ENCODE data around the gene KRT8. TPM values are rescaled to one million over a fixed set of nuclear protein-coding genes. Genes with fewer than 3 reads are reported as not detected.

KRT8 gene
- total and polyA plus RNA-seq, 7 donors = 0.54 to 1.3 (median 0.76) TPM

DNA sequence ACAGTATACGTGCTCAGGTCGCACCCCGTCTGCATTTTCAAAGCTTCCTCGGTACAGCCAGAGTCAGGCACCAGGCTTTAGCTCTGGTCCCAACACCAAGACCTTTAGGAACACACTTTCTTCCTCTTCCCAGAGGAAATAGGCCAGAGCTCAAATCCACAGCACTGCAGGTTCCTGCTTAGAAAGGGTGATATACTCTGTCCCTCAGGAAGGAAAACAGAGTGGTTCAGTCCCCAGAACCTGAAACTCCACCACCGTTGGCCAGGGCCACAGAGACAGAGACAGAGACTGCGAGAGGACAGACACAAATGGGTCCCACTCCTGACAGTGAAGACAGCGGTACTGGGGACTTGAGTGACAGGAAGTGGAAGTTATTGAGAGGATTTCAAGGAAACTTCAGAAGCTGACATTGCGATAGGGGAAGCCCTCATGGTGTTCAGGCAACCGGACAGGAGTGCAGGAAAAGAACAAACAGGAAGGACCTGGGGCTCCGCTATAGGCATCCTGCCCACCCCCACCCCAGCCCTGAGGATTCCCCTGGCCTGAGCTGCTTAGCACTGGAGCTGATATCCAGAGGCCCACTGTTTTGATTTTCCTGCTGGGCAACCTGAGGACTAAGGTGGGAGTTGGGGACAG is 5.5 kb upstream of the KRT8 start:
- Histone ChIP-seq H3K4me1 (no peaks in the 10 kb centered on the region), H3K27me3 (ENCODE audit: insufficient read depth in 3 of 3, low read length in 2 of 3) (no peaks in the 10 kb centered on the region), H3K4me3 (no peak overlapping the region), H3K36me3 (ENCODE audit: insufficient read depth in 1 of 2, low read depth in 1 of 2) (no peaks in the 10 kb centered on the region), H3K27ac (no peak overlapping the region), H3K9me3 (no peaks in the 10 kb centered on the region)
- 69 to 75% (median 70%) methylated on average over 10 of the region's 10 CpGs for WGBS, 3 donors
- intact Hi-C loops (cut with DNase I) = no loop called here
- ATAC-seq = no peak
- TF ChIP-seq, protein P1, sequence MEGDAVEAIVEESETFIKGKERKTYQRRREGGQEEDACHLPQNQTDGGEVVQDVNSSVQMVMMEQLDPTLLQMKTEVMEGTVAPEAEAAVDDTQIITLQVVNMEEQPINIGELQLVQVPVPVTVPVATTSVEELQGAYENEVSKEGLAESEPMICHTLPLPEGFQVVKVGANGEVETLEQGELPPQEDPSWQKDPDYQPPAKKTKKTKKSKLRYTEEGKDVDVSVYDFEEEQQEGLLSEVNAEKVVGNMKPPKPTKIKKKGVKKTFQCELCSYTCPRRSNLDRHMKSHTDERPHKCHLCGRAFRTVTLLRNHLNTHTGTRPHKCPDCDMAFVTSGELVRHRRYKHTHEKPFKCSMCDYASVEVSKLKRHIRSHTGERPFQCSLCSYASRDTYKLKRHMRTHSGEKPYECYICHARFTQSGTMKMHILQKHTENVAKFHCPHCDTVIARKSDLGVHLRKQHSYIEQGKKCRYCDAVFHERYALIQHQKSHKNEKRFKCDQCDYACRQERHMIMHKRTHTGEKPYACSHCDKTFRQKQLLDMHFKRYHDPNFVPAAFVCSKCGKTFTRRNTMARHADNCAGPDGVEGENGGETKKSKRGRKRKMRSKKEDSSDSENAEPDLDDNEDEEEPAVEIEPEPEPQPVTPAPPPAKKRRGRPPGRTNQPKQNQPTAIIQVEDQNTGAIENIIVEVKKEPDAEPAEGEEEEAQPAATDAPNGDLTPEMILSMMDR (IDR thresholded peaks at IDR 0.05) = no peak
- no peak for DNase-seq

DNA sequence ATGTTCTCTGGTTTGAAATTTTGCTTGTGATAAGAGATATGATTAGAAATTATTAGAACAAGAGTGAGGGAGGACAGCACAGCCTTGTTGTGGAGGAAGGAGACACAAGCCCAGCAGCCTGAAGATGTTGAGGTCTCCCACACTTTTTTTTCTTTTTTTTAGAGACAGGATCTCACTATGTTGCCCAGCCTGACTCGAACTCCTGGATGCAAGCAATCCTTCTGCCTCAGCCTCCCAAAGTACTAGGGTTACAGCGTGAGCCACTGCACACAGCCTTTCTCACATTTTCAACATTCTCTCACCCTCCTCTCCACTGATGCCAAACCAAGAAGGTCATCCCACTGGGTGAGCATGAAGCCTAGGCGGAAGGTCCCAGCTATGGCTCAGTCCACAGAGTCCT is 4.9 kb upstream of the KRT8 start:
- TF ChIP-seq, protein P1 (IDR thresholded peaks at IDR 0.05) = no peak
- H3K4me1 ChIP-seq = no peaks in the 10 kb centered on the region
- H3K4me3 ChIP-seq = no peak overlapping the region
- DNase-seq (no peak), ATAC-seq (no peak)
- H3K36me3 ChIP-seq (ENCODE audit: insufficient read depth in 1 of 2, low read depth in 1 of 2) = no peaks in the 10 kb centered on the region
- intact Hi-C loops (cut with DNase I) = no loop called here
- H3K27ac ChIP-seq = no peak overlapping the region
- peaks cover 0 to 3% (median 0%) of the 10 kb centered on the region in 3 donors for H3K27me3 ChIP-seq (ENCODE audit: insufficient read depth in 3 of 3, low read length in 2 of 3)
- 87 to 92% (median 92%) methylated on average over 3 of the region's 3 CpGs for WGBS, 3 donors
- no peaks in the 10 kb centered on the region for H3K9me3 ChIP-seq

DNA sequence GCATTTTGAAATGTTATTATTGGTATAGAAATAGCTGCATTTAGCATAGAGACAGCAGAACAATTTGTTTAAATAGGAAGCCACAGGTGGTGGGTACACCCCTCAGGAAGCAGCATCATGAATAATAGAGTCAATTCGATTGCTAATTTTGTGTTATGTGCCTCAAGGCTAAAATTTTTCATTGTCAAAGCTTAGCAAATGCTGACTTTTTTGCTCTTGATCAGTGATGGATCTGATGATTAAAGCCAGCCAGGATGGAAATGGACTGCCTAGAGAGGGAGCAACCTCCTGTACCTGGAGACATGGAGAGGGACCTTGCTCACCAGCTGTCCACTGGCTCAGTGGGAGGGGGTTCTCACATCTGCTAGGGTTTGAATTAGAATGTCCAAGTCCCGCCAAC is 4.5 kb upstream of the KRT8 start:
- Histone ChIP-seq H3K27ac (no peak overlapping the region), H3K9me3 (no peaks in the 10 kb centered on the region), H3K4me1 (no peaks in the 10 kb centered on the region), H3K36me3 (ENCODE audit: insufficient read depth in 1 of 2, low read depth in 1 of 2) (no peaks in the 10 kb centered on the region), H3K27me3 (ENCODE audit: insufficient read depth in 3 of 3, low read length in 2 of 3) (peaks cover 0 to 3% (median 0%) of the 10 kb centered on the region in 3 donors), H3K4me3 (no peak overlapping the region)
- TF ChIP-seq, protein P1 (IDR thresholded peaks at IDR 0.05) = no peak
- DNase-seq (no peak), ATAC-seq (no peak)
- WGBS, 3 donors = 62 to 70% (median 63%) methylated on average over 2 of the region's 2 CpGs
- intact Hi-C loops (cut with DNase I) = no loop called here

DNA sequence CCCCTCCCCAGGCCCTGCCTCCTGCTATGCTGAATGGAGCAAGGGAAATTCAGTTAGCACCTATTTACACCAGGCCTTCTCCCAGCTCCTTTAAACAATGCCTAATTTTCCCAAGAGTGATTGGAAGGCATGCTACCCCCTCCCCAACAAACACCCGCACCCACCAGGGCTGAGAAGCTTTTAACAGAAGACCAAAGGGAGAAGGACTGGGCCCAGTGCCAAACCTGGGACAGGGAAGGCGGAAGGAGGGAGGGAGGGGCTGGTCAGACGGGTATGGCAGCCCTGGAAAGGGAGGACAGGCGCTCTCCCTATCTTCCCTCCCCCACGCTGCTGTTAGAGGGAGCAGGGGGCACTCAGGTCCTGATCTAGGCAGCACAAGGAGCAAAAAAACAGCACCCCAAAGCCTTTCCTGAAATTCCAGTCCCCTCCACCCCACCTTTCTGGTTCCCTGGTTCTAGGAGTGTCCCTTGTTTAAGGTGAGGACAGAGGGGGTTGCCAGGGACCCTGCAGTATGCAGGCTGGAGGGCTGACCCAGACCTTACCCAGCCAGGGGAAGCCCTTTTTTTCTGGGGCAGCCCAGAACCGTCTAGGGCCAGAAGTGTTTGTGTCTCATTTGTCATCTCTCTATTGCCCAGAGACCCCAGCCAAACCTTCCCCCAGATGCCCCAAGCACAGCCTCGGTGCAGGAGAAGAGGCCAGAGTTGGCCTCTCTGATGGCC is 2.4 kb upstream of the KRT8 start:
- Histone ChIP-seq H3K4me3 (no peak overlapping the region), H3K27ac (no peak overlapping the region), H3K4me1 (no peaks in the 10 kb centered on the region), H3K36me3 (ENCODE audit: insufficient read depth in 1 of 2, low read depth in 1 of 2) (no peaks in the 10 kb centered on the region), H3K9me3 (no peaks in the 10 kb centered on the region), H3K27me3 (ENCODE audit: insufficient read depth in 3 of 3, low read length in 2 of 3) (peaks cover 0 to 15% (median 4%) of the 10 kb centered on the region in 3 donors)
- 45 to 52% (median 47%) methylated on average over 7 of the region's 7 CpGs for WGBS, 3 donors
- ATAC-seq = no peak
- intact Hi-C loops (cut with DNase I) = no loop called here
- no peak for DNase-seq
- TF ChIP-seq, protein P1 (IDR thresholded peaks at IDR 0.05) = no peak
